ENCODE data around the gene TXLNA.

DNA sequence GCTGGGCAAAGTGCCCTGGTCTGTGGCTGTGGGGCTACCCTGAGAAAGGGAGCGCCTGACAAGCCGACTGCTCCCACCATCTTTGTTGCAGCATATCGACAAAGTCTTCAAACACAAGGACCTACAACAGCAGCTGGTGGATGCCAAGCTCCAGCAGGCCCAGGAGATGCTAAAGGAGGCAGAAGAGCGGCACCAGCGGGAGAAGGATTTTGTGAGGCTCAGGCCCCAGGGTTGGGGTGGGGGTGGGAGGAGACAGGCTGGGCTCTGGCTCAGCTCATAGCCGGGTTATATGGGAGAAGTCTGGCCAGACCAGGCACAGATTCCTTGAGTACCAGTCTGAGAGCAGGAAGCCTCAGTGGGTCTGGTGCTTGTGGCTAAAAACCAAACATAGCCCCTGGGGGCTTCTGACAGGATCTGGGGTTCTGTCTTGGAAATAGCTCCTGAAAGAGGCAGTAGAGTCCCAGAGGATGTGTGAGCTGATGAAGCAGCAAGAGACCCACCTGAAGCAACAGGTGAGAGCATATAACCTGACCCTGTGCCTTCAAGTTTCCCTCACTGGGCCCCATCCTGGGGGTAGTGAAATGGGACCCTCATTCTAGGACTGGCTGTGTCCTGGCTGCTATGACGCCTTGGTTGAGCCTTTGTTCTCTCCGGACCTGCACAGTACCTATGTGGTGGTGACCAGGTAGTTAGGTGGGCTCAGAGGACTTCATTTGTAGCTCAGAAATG lies 12.9 kb downstream of the TXLNA start:
- no peak for TF ChIP-seq POLR2A (IDR thresholded peaks at IDR 0.05)
- TF ChIP-seq, protein P1, sequence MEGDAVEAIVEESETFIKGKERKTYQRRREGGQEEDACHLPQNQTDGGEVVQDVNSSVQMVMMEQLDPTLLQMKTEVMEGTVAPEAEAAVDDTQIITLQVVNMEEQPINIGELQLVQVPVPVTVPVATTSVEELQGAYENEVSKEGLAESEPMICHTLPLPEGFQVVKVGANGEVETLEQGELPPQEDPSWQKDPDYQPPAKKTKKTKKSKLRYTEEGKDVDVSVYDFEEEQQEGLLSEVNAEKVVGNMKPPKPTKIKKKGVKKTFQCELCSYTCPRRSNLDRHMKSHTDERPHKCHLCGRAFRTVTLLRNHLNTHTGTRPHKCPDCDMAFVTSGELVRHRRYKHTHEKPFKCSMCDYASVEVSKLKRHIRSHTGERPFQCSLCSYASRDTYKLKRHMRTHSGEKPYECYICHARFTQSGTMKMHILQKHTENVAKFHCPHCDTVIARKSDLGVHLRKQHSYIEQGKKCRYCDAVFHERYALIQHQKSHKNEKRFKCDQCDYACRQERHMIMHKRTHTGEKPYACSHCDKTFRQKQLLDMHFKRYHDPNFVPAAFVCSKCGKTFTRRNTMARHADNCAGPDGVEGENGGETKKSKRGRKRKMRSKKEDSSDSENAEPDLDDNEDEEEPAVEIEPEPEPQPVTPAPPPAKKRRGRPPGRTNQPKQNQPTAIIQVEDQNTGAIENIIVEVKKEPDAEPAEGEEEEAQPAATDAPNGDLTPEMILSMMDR (IDR thresholded peaks at IDR 0.05), result no peak

Measured in esophagus squamous epithelium (tissue), 4 donors.